ENCODE results near the gene GLA. TPM values are rescaled to one million over a fixed set of nuclear protein-coding genes. Genes with fewer than 3 reads are reported as not detected.

The GLA gene
- total and polyA plus RNA-seq, 12 donors: 6.0 to 33.9 (median 9.1) TPM

DNA sequence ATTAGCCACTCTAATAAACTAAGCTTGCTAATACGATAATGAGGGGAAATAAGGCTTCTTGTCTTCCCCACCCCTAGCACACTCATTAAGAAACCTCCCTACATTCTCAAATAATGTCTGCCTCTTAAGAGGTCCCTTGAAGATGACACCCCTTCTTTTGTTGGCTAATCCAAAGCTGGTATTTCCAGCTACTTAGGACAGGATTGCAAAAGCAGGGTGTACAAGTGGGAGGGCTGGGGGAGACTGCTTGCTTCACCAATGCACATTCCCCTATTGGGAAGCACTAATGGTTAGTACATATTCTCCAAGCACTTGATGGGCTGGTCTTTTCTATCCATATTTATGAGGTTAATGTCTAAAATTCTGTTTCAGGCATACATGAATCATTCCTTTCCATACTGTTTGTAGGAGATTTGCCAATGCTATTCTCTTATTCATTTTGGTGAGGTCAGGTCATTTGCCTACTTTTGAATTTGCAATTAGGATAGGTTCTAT lies 42.4 kb downstream of the GLA start:
- TF ChIP-seq, protein P1, sequence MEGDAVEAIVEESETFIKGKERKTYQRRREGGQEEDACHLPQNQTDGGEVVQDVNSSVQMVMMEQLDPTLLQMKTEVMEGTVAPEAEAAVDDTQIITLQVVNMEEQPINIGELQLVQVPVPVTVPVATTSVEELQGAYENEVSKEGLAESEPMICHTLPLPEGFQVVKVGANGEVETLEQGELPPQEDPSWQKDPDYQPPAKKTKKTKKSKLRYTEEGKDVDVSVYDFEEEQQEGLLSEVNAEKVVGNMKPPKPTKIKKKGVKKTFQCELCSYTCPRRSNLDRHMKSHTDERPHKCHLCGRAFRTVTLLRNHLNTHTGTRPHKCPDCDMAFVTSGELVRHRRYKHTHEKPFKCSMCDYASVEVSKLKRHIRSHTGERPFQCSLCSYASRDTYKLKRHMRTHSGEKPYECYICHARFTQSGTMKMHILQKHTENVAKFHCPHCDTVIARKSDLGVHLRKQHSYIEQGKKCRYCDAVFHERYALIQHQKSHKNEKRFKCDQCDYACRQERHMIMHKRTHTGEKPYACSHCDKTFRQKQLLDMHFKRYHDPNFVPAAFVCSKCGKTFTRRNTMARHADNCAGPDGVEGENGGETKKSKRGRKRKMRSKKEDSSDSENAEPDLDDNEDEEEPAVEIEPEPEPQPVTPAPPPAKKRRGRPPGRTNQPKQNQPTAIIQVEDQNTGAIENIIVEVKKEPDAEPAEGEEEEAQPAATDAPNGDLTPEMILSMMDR (IDR thresholded peaks at IDR 0.05): no peak
- Histone ChIP-seq H3K9me3 (no peaks in the 10 kb centered on the region), H3K27ac (no peak overlapping the region), H3K4me3 (no peak overlapping the region), H3K36me3 (no peaks in the 10 kb centered on the region), H3K27me3 (peaks cover 0 to 41% (median 0%) of the 10 kb centered on the region in 7 donors), H3K4me1 (no peaks in the 10 kb centered on the region)
- WGBS, 2 donors: 94 to 100% methylated on average over 1 of the region's 1 CpG
- DNase-seq (no peak), ATAC-seq (no peak)
- intact Hi-C loops (cut with DNase I): no loop called here

DNA sequence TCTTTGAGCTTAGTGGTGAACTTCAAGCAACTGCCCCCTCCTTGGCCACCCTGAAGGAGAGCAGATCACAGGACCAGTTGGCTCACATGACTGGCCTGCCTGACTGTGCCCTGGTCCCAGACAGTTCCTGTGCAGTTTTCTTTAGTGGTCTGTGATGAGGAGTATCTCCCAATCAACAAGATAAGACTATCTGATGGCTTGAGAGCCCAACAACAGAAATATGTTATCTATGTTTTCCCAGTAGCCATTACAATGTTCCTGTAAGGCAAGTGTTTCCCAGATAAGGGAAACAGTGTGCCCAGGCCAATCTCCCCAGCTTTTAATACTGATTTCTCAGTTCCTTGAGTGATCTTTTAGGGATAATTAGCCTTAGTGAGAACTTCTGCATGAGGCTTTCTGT lies 45.0 kb downstream of the GLA start:
- Histone ChIP-seq H3K36me3 (peaks cover 0 to 10% (median 0%) of the 10 kb centered on the region in 9 donors), H3K27ac (no peak overlapping the region), H3K4me1 (no peaks in the 10 kb centered on the region), H3K9me3 (no peaks in the 10 kb centered on the region), H3K27me3 (peaks cover 0 to 32% (median 0%) of the 10 kb centered on the region in 7 donors), H3K4me3 (no peak overlapping the region)
- ATAC-seq (no peak), DNase-seq (no peak)
- intact Hi-C loops (cut with DNase I): no loop called here
- TF ChIP-seq, protein P1 (IDR thresholded peaks at IDR 0.05): no peak

DNA sequence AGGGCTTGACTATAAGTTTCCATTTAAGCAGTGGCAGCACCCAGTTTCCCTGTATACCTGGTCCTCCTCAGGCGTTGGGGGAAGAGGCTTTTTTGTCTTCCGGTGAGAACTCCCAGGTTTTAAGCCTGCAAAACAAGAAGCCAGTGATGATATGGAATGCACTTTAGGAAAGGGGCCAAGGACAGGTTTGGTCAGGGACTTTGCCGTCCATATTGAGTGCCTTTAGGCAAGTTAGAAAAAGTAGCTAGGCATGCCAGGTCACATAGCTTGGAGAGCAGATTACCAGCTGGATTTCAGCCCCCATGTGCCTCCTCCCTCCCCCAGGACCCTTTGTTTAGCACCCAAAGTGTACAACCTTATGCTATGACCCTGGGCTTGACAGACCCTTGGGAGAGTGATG lies 45.6 kb downstream of the GLA start:
- Histone ChIP-seq H3K27me3 (peaks cover 0 to 30% (median 0%) of the 10 kb centered on the region in 7 donors), H3K27ac (no peak overlapping the region), H3K4me3 (no peak overlapping the region), H3K9me3 (no peaks in the 10 kb centered on the region), H3K36me3 (peaks cover 0 to 10% (median 0%) of the 10 kb centered on the region in 9 donors), H3K4me1 (no peaks in the 10 kb centered on the region)
- WGBS, 2 donors: 85 to 91% methylated on average over 3 of the region's 3 CpGs
- TF ChIP-seq, protein P1 (IDR thresholded peaks at IDR 0.05): no peak
- intact Hi-C loops (cut with DNase I): no loop called here
- ATAC-seq: no peak
- no peak for DNase-seq

DNA sequence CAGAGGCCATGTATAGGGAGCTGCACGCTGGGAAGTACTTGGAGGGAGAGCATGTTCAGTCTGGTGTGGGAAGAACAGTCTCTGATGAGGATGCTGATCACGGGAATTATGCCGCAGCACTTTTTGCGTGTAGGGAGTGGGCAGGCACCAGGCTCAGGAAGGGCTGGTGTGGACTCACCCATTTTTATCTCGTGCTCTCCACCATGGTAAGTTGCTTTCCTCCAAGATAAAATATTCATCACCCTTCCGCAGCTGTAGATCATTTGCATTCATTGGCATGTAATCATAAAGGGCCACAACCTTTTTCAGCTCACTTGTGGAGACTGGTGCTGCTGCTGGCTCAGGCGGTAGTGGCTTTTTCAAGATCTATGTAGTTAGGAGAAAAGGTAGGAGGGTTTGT lies 47.3 kb downstream of the GLA start:
- Histone ChIP-seq H3K4me1 (no peaks in the 10 kb centered on the region), H3K4me3 (no peak overlapping the region), H3K27me3 (peaks cover 0 to 38% (median 0%) of the 10 kb centered on the region in 7 donors), H3K9me3 (no peaks in the 10 kb centered on the region), H3K27ac (no peak overlapping the region), H3K36me3 (peaks cover 0 to 15% (median 0%) of the 10 kb centered on the region in 9 donors)
- DNase-seq: no peak
- TF ChIP-seq, protein P1 (IDR thresholded peaks at IDR 0.05): no peak
- intact Hi-C loops (cut with DNase I): no loop called here
- 28 to 41% methylated on average over 7 of the region's 7 CpGs for WGBS, 2 donors
- ATAC-seq: no peak

Measured in heart right ventricle (tissue), 16 donors.